A673 (cell line): ENCODE data around the gene KCND3.

Source experiments
- CTCF ChIP-seq: fragments of 300-800, 200-600 bp; sonication (generic); conservative IDR thresholded peaks from 2 replicates; pipeline ENCODE4 v1.5.1; 2017; ENCODE audit warnings: low read depth, mild to moderate bottlenecking, antibody characterized with exemption, low read length, moderate library complexity, mixed read lengths
- EZH2 ChIP-seq: fragments of 200-600 bp; sonication (generic); IDR thresholded peaks from 2 replicates; pipeline ENCODE4 v1.6.1; 2017; ENCODE audit warnings: borderline replicate concordance, low read depth, mild to moderate bottlenecking, mixed read lengths, antibody characterized with exemption, low read length; ENCODE audit not compliant: poor library complexity, severe bottlenecking

- TF ChIP-seq CTCF: no peak
- TF ChIP-seq EZH2: no peak
These were observed 106.9 kb downstream of the KCND3 start for GRCh38 chr1:111882559-111882958.
